Uterus (tissue), 2 donors: ENCODE results near the gene SH3GL3.

Source experiments
- CTCF ChIP-seq, 4 experiments: fragments of 200-600 bp in 2 of 4; fragments of 450-650 bp in 2 of 4; sonication (generic) in 2 of 4; IDR thresholded peaks; one replicate each; pipeline ENCODE4 v1.5.1; 2016 to 2019; ENCODE audit warnings: antibody characterized with exemption in 4 of 4, mild to moderate bottlenecking in 2 of 4, moderate library complexity in 1 of 4
- POLR2A ChIP-seq, 2 donors: fragments of 450-650 bp; IDR thresholded peaks; one replicate each; pipeline ENCODE4 v1.6.1; 2016; ENCODE audit warnings: antibody characterized with exemption in 2 of 2, mild to moderate bottlenecking in 1 of 2, moderate library complexity in 1 of 2

GRCh38 chr15:83413054-83413719 is 34.0 kb upstream of the SH3GL3 start:
- TF ChIP-seq CTCF (IDR thresholded peaks at IDR 0.05) (no peak), POLR2A (IDR thresholded peaks at IDR 0.05) (no peak)
